Breast epithelium (tissue), 4 donors: ENCODE measurements around the gene COL4A2. TPM values are rescaled to one million over a fixed set of nuclear protein-coding genes. Genes with fewer than 3 reads are reported as not detected.

Experiments
- DNase-seq, 2 donors: peaks; one replicate each; pipeline ENCODE4 v3.0.0-alpha.2; 2019; ENCODE audit warnings: low spot score in 2 of 2
- H3K27ac ChIP-seq, 2 donors: fragments of 200-600 bp; sonication (generic) in 1 of 2; one replicate each; pipeline ENCODE4 v1.5.1; 2016 to 2019; ENCODE audit warnings: mild to moderate bottlenecking in 1 of 2
- H3K27me3 ChIP-seq, 2 donors: fragments of 200-600 bp; sonication (generic) in 1 of 2; one replicate each; pipeline versions ENCODE4 v1.5.1 to v1.6.0; 2017 to 2019; ENCODE audit warnings: control low read depth in 1 of 2, mild to moderate bottlenecking in 1 of 2
- H3K36me3 ChIP-seq: fragments of 200-600 bp; one replicate; pipeline ENCODE4 v1.5.1; 2019
- H3K4me1 ChIP-seq, 2 donors: fragments of 200-600 bp; sonication (generic); one replicate each; pipeline ENCODE4 v1.5.1; 2016 to 2019; ENCODE audit warnings: control low read depth in 1 of 2
- H3K4me3 ChIP-seq, 3 donors: fragments of 200-600 bp; sonication (generic); 1 replicate in 2 of 3; 2 replicates in 1 of 3; pipeline ENCODE4 v1.5.1; 2016 to 2019; ENCODE audit warnings: mild to moderate bottlenecking in 3 of 3, moderate library complexity in 2 of 3
- H3K9me3 ChIP-seq, 2 donors: fragments of 200-600 bp; sonication (generic) in 1 of 2; one replicate each; pipeline ENCODE4 v1.5.1; 2016 to 2019; ENCODE audit warnings: control low read depth in 1 of 2
- CTCF ChIP-seq, 3 donors: fragments of 450-650 bp; IDR thresholded peaks; one replicate each; pipeline ENCODE4 v1.5.1; 2016 to 2017; ENCODE audit warnings: antibody characterized with exemption in 3 of 3, mild to moderate bottlenecking in 3 of 3, moderate library complexity in 3 of 3
- POLR2A ChIP-seq: fragments of 450-650 bp; IDR thresholded peaks from one replicate; pipeline ENCODE4 v1.6.1; 2016; ENCODE audit warnings: antibody characterized with exemption, mild to moderate bottlenecking, moderate library complexity
- POLR2AphosphoS5 ChIP-seq, 3 donors: sonication (generic); formaldehyde crosslinking; IDR thresholded peaks; one replicate each; pipeline ENCODE4 v1.6.1; 2017; ENCODE audit warnings: antibody characterized with exemption in 3 of 3
- intact Hi-C: fragments of 100-400 bp; cut with DNase I; formaldehyde crosslinking; loops from one replicate; pipeline ENCODE4 v1.15.1; 2023; ENCODE audit warnings: low total_unique reads
- total RNA-seq, 3 donors: library from RNA; depleted of rRNA; stranded (reverse); fragments of >200 nt; gene quantifications; one replicate each; pipeline ENCODE4 v1.1.0, GENCODE V29; 2016

COL4A2 gene
- total RNA-seq, 3 donors from 2014 or later: 107 to 841 (median 307) TPM

GRCh38 chr13:110368408-110368807, 61.3 kb downstream of the COL4A2 start:
- Histone ChIP-seq H3K4me3 (no peak overlapping the region), H3K36me3 (no peaks in the 10 kb centered on the region), H3K27me3 (no peaks in the 10 kb centered on the region), H3K9me3 (no peaks in the 10 kb centered on the region), H3K27ac (no peak overlapping the region), H3K4me1 (no peaks in the 10 kb centered on the region)
- intact Hi-C loops: no loop called here
- DNase-seq: no peak
- no peak for TF ChIP-seq POLR2AphosphoS5 (IDR thresholded peaks at IDR 0.05)
- TF ChIP-seq CTCF (IDR thresholded peaks at IDR 0.05): no peak
- TF ChIP-seq POLR2A: no peak

- no peaks in the 10 kb centered on the region for H3K9me3 ChIP-seq
- no peak for DNase-seq
- no peak overlapping the region for H3K27ac ChIP-seq
- H3K27me3 ChIP-seq: no peaks in the 10 kb centered on the region
- H3K4me3 ChIP-seq: no peak overlapping the region
- H3K4me1 ChIP-seq: no peaks in the 10 kb centered on the region
- intact Hi-C loops: no loop called here
- no peak for TF ChIP-seq POLR2A
- no peak for TF ChIP-seq CTCF (IDR thresholded peaks at IDR 0.05)
- TF ChIP-seq POLR2AphosphoS5 (IDR thresholded peaks at IDR 0.05): no peak
- no peaks in the 10 kb centered on the region for H3K36me3 ChIP-seq
Measured at GRCh38 chr13:110369400-110369799, 62.3 kb downstream of the COL4A2 start.

DNA sequence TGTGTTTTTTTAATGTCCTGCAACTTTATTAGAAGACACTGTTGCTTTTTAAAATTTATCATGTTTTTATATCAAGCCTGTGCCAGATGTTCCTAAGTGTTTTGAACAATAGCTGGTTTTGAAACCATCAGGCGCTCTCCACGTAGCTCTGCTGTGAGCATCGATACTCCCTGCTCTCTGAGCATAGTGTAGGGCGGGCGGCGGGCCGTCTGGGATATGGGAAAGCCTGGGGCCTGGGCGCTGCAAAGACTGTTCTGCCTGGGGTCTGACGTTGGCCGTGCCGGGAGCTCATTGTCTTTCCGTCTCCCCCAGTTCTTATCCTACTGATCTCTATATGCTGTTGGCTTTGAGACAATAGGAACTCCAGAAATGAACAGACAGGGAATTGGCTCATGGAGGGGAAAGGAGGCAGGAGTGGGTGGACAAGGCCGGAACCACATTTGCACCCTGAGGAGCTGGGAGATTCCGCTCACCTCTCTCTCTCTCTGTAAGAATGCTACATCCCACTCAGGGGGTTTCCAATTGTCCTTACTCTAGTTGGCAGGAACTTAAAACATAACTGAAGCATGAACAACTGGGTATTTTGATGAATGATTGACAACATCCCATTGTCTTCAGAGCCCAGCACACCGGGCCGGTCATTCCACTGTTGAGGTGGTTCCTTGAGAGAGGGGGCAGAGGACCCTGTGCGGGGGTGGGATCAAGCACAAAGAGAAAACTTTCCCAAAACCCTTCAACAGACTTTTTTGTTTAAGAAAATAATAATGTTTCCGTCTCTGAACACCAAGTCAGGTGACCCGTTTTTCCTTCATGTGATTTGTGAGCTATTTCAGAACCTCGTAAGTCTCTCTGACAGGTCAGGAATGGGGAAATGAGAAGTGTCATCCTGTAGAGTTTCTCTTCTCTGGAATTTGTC, 64.7 kb downstream of the COL4A2 start:
- no peaks in the 10 kb centered on the region for H3K27me3 ChIP-seq
- H3K9me3 ChIP-seq: no peaks in the 10 kb centered on the region
- no peaks in the 10 kb centered on the region for H3K4me1 ChIP-seq
- TF ChIP-seq CTCF (IDR thresholded peaks at IDR 0.05) (no peak), POLR2A (no peak), POLR2AphosphoS5 (IDR thresholded peaks at IDR 0.05) (no peak)
- intact Hi-C loops: loop anchor here (1.0 kb wide), 1 partner anchor 14 kb away; no protein-coding TSS in a partner anchor
- no peak for DNase-seq
- no peaks in the 10 kb centered on the region for H3K36me3 ChIP-seq
- peak overlapping the region in 1 of 3 donors; percentile 40 for H3K4me3 ChIP-seq
- peak overlapping the region; percentile 78 to 87 for H3K27ac ChIP-seq

GRCh38 chr13:110372676-110373075, 65.6 kb downstream of the COL4A2 start:
- no peaks in the 10 kb centered on the region for H3K27me3 ChIP-seq
- no peak overlapping the region for H3K4me3 ChIP-seq
- H3K36me3 ChIP-seq: no peaks in the 10 kb centered on the region
- intact Hi-C loops: loop anchor here (1.0 kb wide), 1 partner anchor 14 kb away; no protein-coding TSS in a partner anchor
- no peaks in the 10 kb centered on the region for H3K4me1 ChIP-seq
- TF ChIP-seq POLR2AphosphoS5 (IDR thresholded peaks at IDR 0.05) (no peak), CTCF (IDR thresholded peaks at IDR 0.05) (no peak), POLR2A (no peak)
- no peaks in the 10 kb centered on the region for H3K9me3 ChIP-seq
- peak overlapping the region in 1 of 2 donors; percentile 78 for H3K27ac ChIP-seq
- no peak for DNase-seq

DNA sequence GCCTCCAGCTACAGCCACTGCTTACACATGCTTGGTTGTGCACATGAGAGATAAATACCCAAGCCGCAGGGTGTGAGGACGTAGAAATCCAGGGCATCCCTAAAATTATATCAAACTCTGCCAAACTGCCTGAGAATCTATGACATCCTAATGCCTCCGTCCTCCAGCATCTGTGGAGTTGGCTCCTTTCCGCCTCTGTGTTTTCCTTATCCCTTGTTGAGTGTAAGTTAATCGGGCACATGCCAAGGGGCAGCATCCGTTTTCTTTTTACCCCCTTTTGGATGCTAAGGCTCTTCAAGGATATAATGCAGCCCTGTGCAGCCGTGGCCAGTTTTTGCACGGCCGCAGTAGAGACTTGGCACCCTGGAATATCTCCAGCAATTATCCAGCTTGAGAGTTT, 66.5 kb downstream of the COL4A2 start:
- peaks cover 0 to 5% of the 10 kb centered on the region in 2 donors for H3K4me1 ChIP-seq
- intact Hi-C loops: no loop called here
- peak overlapping the region in 1 of 2 donors; percentile 43 for H3K27ac ChIP-seq
- no peaks in the 10 kb centered on the region for H3K9me3 ChIP-seq
- H3K4me3 ChIP-seq: no peak overlapping the region
- no peaks in the 10 kb centered on the region for H3K27me3 ChIP-seq
- DNase-seq: no peak
- TF ChIP-seq POLR2AphosphoS5 (IDR thresholded peaks at IDR 0.05) (no peak), POLR2A (no peak), CTCF (IDR thresholded peaks at IDR 0.05) (no peak)
- H3K36me3 ChIP-seq: no peaks in the 10 kb centered on the region
